ENCODE measurements around the gene SSH2.

The SSH2 gene

GRCh38 chr17:29612404-29613280, 317.4 kb downstream of the SSH2 start:
- DNase-seq (ENCODE audit: low read depth in 2 of 2, low spot score in 1 of 2), result no peak

- no peak for DNase-seq (ENCODE audit: low read depth in 2 of 2, low spot score in 1 of 2)
Observed at GRCh38 chr17:29612094-29612403, 318.0 kb downstream of the SSH2 start.

- no peak for DNase-seq (ENCODE audit: low read depth in 2 of 2, low spot score in 1 of 2)
Observed at GRCh38 chr17:29611351-29612093, 318.5 kb downstream of the SSH2 start.

GRCh38 chr17:29610395-29610794, 319.6 kb downstream of the SSH2 start:
- DNase-seq (ENCODE audit: low read depth in 2 of 2, low spot score in 1 of 2), result no peak

- no peak for DNase-seq (ENCODE audit: low read depth in 2 of 2, low spot score in 1 of 2)
Observed at GRCh38 chr17:29608986-29609385, 321.0 kb downstream of the SSH2 start.

- DNase-seq (ENCODE audit: low read depth in 2 of 2, low spot score in 1 of 2), result no peak
Observed at GRCh38 chr17:29607557-29608195, 322.4 kb downstream of the SSH2 start.

- DNase-seq (ENCODE audit: low read depth in 2 of 2, low spot score in 1 of 2), result no peak
Observed at GRCh38 chr17:29603109-29603674, 326.8 kb downstream of the SSH2 start.

GRCh38 chr17:29597361-29598172, 332.5 kb downstream of the SSH2 start:
- DNase-seq (ENCODE audit: low read depth in 2 of 2, low spot score in 1 of 2), result no peak

GRCh38 chr17:29596811-29597210, 333.2 kb downstream of the SSH2 start:
- DNase-seq (ENCODE audit: low read depth in 2 of 2, low spot score in 1 of 2), result no peak

GRCh38 chr17:29595943-29596774, 333.9 kb downstream of the SSH2 start:
- no peak for DNase-seq (ENCODE audit: low read depth in 2 of 2, low spot score in 1 of 2)

- DNase-seq (ENCODE audit: low read depth in 2 of 2, low spot score in 1 of 2), result no peak
Observed at GRCh38 chr17:29595107-29595942, 334.7 kb downstream of the SSH2 start.

- no peak for DNase-seq (ENCODE audit: low read depth in 2 of 2, low spot score in 1 of 2)
Observed at GRCh38 chr17:29594519-29595090, 335.4 kb downstream of the SSH2 start.

GRCh38 chr17:29593591-29594518, 336.2 kb downstream of the SSH2 start:
- DNase-seq (ENCODE audit: low read depth in 2 of 2, low spot score in 1 of 2), result no peak

- no peak for DNase-seq (ENCODE audit: low read depth in 2 of 2, low spot score in 1 of 2)
Observed at GRCh38 chr17:29592850-29593551, 337.0 kb downstream of the SSH2 start, which contains the start of gene ANKRD13B. ANKRD13B (plus strand) TSS chr17:29593132; CDS start chr17:29593622, 490 bp downstream.

GRCh38 chr17:29591737-29592608, 338.1 kb downstream of the SSH2 start:
- DNase-seq (ENCODE audit: low read depth in 2 of 2, low spot score in 1 of 2), result peak; percentile 57 to 63

Data from stimulated activated CD8-positive, alpha-beta memory T cell treated with anti-CD3 and anti-CD28 coated beads, Interleukin-4, amount 100 ng/mL, for 4 hours (primary cell).